OCI-LY1 (cell line): Measurements from ENCODE around the gene EVC.

Source experiments
- CTCF ChIP-seq: fragments of 200-600 bp; sonication (generic), shearing (Covaris generic); IDR thresholded peaks from 2 replicates; pipeline ENCODE4 v1.5.1; 2017; ENCODE audit warnings: mild to moderate bottlenecking, antibody characterized with exemption, low read length, moderate library complexity, mixed read lengths
- EZH2 ChIP-seq: fragments of 200-600 bp; sonication (generic), shearing (Covaris generic); IDR thresholded peaks from 2 replicates; pipeline ENCODE4 v1.8.0; 2017; ENCODE audit warnings: borderline replicate concordance, mixed run types, mild to moderate bottlenecking, antibody characterized with exemption, low read length, moderate library complexity, mixed read lengths

GRCh38 chr4:5742388-5742787 is 31.4 kb downstream of the EVC start:
- TF ChIP-seq EZH2 = no peak
- TF ChIP-seq CTCF = no peak
